ENCODE data around the gene MAU2. TPM values are rescaled to one million over a fixed set of nuclear protein-coding genes. Genes with fewer than 3 reads are reported as not detected.
"Not testable (repeated sequence)": the region's sequence is repeated elsewhere in the genome, so short reads cannot be mapped to it uniquely, and the experiment has no call there.

MAU2 gene
- total RNA-seq, 1 donor from 2014 or later: 69.7 TPM

GRCh38 chr19:19371059-19371458, 50.4 kb downstream of the MAU2 start:
- DNase-seq (no peak), ATAC-seq (no peak)
- no peaks in the 10 kb centered on the region for H3K9me3 ChIP-seq
- peak overlapping the region; percentile 10 for H3K27ac ChIP-seq
- no peaks in the 10 kb centered on the region for H3K27me3 ChIP-seq (ENCODE audit: low read depth)
- no peak for TF ChIP-seq CTCF (IDR thresholded peaks at IDR 0.05)
- no peak overlapping the region for H3K4me3 ChIP-seq
- intact Hi-C loops (cut with DNase I): no loop called here
- H3K4me1 ChIP-seq: peaks cover 33% of the 10 kb centered on the region
- no peaks in the 10 kb centered on the region for H3K36me3 ChIP-seq

- peak; percentile 86 for DNase-seq
- Histone ChIP-seq H3K4me3 (peak overlapping the region; percentile 20), H3K27me3 (ENCODE audit: low read depth) (no peaks in the 10 kb centered on the region), H3K9me3 (no peaks in the 10 kb centered on the region), H3K36me3 (no peaks in the 10 kb centered on the region), H3K4me1 (peaks cover 31% of the 10 kb centered on the region), H3K27ac (peak overlapping the region; percentile 86)
- intact Hi-C loops (cut with DNase I): no loop called here
- ATAC-seq: peak; percentile 89 to 94
- TF ChIP-seq CTCF (IDR thresholded peaks at IDR 0.05): no peak
Measured at GRCh38 chr19:19372656-19373416, 52.2 kb downstream of the MAU2 start.

- no peak for ATAC-seq
- Histone ChIP-seq H3K27ac (no peak overlapping the region), H3K27me3 (ENCODE audit: low read depth) (no peaks in the 10 kb centered on the region), H3K4me1 (peaks cover 43% of the 10 kb centered on the region), H3K36me3 (no peaks in the 10 kb centered on the region), H3K9me3 (no peaks in the 10 kb centered on the region), H3K4me3 (no peak overlapping the region)
- intact Hi-C loops (cut with DNase I): no loop called here
- no peak for TF ChIP-seq CTCF (IDR thresholded peaks at IDR 0.05)
- DNase-seq: no peak
Measured at GRCh38 chr19:19379527-19379926, 58.9 kb downstream of the MAU2 start.

GRCh38 chr19:19380316-19380715, 59.7 kb downstream of the MAU2 start:
- H3K4me3 ChIP-seq; DNase-seq; H3K9me3 ChIP-seq; H3K36me3 ChIP-seq; H3K27me3 ChIP-seq (ENCODE audit: low read depth); intact Hi-C loops (cut with DNase I); ATAC-seq: not testable (repeated sequence)
- Histone ChIP-seq H3K27ac (peak overlapping the region; percentile 56), H3K4me1 (peaks cover 47% of the 10 kb centered on the region)

GRCh38 chr19:19381007-19381926, 60.6 kb downstream of the MAU2 start:
- peak; percentile 70 for DNase-seq
- Histone ChIP-seq H3K27ac (peak overlapping the region; percentile 56), H3K4me3 (no peak overlapping the region), H3K36me3 (no peaks in the 10 kb centered on the region), H3K9me3 (no peaks in the 10 kb centered on the region), H3K4me1 (peaks cover 43% of the 10 kb centered on the region), H3K27me3 (ENCODE audit: low read depth) (no peaks in the 10 kb centered on the region)
- no peak for TF ChIP-seq CTCF (IDR thresholded peaks at IDR 0.05)
- no peak for ATAC-seq
- intact Hi-C loops (cut with DNase I): no loop called here
